GM19467 (cell line): ENCODE measurements around the gene RRP12.
"Not testable (repeated sequence)": the region's sequence is repeated elsewhere in the genome, so short reads cannot be mapped to it uniquely, and the experiment has no call there.

Experiments used
- ATAC-seq: cut with Tn5 transposase; IDR thresholded peaks from one replicate; pipeline ENCODE4 v1.9.1; 2021; ENCODE audit warnings: mild to moderate bottlenecking, moderate library complexity; ENCODE audit not compliant: unreplicated experiment

Gene RRP12

GRCh38 chr10:97367126-97367649, 34.0 kb downstream of the RRP12 start:
- ATAC-seq: no peak

DNA sequence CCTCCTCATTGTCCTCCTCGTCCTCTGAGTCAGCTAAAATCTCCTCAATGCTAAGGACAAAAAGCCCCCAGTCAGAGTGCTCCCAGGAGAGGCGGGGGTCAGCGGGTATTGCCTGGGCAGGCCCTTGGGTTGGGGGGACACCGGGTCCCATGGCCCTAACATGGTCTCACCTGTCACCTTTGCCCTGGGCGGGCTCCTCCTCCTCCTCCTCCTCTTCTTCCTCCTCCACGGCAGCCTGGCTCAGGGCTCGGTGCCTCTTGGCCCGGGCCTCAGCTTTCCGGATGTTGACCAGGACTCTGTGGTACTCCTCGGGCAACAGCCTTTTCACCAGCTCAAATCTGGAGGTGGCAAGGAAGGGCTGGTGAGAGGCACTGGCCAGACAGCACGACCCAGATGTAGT, 34.6 kb downstream of the RRP12 start:
- ATAC-seq: no peak

- ATAC-seq: no peak
Measured at GRCh38 chr10:97365761-97366351, 35.3 kb downstream of the RRP12 start.

DNA sequence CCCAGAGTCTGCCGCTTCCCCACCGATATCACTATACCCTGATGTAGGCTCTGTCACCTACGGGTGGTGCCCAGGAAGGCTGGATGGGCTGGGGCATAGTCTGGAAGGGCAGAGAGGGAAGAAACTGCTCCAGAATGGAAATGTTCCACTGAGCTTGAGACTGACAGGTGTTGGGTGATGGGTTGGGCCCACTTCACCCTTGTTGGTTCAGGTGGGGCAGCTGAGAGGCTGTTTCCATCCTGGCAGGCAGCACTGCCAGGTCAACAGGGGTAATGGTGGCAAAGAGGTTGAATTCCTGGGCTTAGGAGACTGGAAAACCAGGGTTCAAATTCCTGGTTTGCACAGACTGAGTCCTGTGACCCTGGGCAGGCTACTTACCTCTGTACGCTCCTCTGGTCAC, 38.1 kb downstream of the RRP12 start:
- no peak for ATAC-seq

GRCh38 chr10:97362310-97363033, 38.7 kb downstream of the RRP12 start:
- ATAC-seq: no peak

DNA sequence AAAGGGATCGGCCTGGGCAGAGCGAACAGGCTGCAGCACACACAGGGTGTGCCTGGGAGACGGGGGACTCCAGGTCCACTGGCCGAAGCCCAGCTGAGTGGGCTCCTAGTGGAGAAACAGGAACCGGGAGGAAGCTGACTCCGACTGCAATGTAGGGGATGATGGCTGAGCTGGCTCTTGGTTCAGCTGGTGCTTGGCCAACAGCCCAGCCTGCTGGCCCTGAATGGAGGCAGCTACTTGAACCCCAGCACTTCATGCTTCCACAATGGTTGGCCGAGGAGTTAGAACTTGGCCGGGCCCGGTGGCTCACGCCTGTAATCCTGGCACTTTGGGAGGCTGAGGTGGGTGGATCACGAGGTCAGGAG, 39.6 kb downstream of the RRP12 start:
- ATAC-seq: no peak

DNA sequence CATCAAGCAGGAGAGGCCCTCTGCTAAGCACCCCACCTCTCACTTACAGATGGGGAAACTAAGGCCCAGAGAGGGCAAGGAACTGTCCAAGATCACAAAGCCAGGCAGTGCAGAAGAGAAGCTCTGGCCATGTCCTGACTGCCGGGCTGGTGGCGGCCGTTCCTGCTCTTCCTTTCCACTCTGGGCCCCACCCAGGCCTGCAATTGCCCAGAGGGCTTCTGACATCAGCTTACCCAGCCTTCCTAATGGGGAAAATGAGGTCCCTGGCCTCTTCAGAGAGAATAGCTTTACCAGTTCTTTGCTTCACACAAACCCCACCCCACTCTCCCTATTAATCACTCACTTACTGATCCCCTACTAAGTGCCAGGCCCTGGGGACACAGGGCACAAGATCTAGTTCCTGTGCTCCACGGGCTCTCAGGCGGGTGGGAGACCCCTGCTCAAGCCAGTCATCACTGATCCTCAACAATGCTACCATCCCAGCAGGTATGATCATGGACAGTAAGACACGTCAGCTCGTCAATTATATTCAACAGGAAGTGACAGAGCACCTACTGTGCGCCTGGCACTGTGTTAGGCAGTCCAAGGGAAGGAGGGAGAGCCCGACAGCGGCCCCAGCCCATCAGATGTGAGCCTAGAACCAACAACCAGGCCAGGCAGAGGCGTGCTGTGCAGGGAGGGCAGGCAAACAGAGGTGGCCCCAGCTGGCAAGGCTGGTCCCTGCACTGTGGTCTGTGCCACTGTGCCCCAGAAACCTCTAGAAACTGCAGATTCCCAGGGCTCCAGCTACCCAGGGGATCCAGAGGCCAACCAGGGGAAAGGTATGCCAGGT, 40.2 kb downstream of the RRP12 start:
- no peak for ATAC-seq

GRCh38 chr10:97358781-97359180, 42.4 kb downstream of the RRP12 start:
- ATAC-seq: no peak

DNA sequence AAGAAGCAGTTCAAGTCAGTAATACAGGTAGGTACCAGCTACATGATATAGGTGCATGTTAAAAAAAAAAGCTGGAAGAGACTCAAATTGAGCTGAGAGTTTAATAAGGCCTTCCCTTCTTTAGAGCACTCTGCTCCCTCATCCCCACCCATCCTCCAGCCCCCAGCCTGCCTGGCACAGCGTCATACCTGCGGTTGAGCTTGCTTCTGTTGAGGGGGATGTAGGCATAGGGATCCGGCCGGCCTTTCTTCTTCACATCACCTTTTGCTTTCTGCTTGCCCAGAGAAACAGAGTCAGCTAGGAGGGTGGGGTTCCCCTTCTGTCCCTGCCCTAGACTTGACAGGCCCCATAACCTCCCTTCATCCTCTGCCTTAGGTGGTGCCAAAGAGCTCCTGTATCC, 42.8 kb downstream of the RRP12 start:
- ATAC-seq: no peak

DNA sequence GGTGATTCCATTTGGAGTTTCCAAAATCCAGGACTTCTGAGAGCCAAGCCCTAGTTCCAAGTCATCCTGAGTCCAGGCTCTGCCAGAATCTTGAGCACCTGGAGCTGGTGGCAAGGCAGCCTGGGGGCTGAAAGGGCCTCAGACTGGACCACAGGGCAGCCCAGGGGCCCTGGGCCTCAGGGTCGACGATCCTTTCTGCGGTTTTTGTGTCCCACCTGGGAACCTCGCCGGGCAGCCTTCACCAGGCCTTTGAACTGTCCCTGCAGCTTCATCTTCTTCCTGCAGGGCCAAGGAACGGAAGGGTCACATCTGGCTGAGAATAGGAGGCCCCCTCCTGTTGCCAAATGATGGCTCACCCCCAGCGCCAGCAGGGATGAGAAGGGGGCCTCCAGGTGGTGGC, 44.2 kb downstream of the RRP12 start:
- ATAC-seq: no peak

- no peak for ATAC-seq
Measured at GRCh38 chr10:97356318-97356914, 44.7 kb downstream of the RRP12 start.

GRCh38 chr10:97355571-97355975, 45.6 kb downstream of the RRP12 start:
- ATAC-seq: no peak

- ATAC-seq: no peak
Measured at GRCh38 chr10:97353945-97354344, 47.2 kb downstream of the RRP12 start.

DNA sequence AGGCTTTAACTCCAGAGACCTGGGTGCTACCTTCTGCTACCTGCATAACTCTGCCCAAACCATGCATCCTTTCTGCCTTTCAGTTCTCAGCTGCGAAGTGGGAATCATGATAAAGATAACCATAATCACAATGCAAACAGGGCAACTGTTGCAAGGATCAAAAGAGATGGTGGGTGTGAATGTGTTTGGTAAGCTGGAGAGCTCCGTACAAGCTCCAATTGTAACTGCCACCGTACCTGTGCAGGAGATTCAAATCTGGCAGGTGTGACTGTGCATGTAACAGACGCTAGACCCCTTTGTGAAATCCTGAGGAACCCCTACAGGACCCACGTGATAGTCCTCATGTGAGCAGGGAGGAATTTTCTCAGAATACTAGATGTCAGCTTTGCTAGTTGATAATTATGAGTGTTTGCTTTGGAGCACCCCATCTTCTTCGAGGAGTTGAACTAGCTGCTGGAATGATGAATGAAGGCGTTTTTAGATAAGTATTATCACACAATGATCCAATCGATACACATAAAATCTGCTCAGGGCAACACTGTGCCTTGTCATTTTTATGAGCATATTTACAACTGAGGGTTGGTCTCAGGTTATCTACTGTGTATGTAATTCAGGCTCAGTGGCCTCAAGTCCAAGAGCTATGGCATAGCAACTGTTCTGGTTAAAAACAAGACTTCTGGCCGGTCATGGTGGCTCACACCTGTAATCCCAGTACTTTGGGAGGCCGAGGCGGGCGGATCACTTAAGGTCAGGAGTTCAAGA, 51.2 kb downstream of the RRP12 start:
- ATAC-seq: no peak

GRCh38 chr10:97347317-97347716, 53.8 kb downstream of the RRP12 start:
- ATAC-seq: no peak

DNA sequence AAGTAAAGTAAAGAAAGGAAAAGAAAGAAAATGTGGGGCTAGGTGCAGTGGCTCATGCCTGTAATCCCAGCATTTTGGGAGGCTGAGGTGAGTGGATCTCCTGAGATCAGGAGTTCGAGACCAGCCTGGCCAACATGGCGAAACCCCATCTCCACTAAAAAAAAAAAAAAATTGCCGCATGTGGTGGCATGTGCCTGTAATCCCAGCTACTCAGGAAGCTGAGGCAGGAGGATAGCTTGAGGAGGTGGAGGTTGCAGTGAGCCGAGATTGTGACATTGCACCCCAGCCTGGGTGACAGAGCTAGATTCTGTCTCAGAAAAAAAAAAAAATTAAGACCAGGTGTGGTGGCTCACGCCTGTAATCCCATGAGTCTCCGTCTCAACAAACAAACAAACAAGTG, 57.5 kb downstream of the RRP12 start:
- not testable (repeated sequence) for ATAC-seq

- no peak for ATAC-seq
Measured at GRCh38 chr10:97341416-97341815, 59.7 kb downstream of the RRP12 start.

DNA sequence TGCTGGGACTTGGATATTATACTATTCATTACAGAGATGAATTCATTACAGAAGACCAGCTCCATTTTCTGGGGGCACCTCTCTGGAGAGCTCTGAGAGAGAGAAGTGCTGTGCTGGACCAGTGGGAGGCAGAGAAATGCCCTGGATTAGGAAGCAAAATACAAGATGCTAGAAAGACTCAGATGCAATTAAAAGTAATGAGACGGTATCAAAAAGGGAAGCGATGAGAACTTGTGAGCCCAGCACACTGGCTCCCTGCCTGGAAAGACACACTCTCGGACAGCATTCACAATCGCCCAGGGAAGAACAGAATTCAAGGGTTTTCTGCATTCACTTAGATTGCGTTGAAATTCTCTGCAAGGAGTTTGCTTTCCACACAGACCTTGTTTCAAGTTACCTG, 63.1 kb downstream of the RRP12 start:
- ATAC-seq: no peak

GRCh38 chr10:97336942-97337831, 64.0 kb downstream of the RRP12 start:
- ATAC-seq: no peak

DNA sequence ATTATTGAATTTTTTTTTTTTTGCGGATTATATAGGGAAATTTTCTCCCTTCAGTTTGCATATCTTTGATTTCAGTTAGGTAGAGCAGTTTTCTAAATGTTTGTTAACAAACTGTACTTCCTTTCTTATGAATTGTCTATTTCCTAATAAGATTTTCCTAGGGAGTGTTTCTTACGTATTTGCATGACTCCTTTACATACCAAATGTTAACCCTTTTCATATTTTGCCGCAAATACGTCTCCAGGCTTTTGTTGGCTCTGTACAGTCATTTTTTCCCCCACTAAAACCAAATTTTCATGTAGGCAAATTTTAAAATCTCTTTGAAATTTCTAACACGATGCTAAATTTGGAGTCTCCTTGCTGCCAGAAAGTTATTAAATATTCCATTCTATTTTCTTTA, 64.7 kb downstream of the RRP12 start:
- no peak for ATAC-seq
